NCI-H226 (cell line): ENCODE measurements around the gene ARVCF.

ENCODE experiments used
- DNase-seq: peaks from one replicate; pipeline ENCODE4 v3.0.0-alpha.2; 2015

ARVCF gene

GRCh38 chr22:20053407-20054033 is 36.9 kb upstream of the ARVCF start:
- DNase-seq, result no peak

- no peak for DNase-seq
Observed at GRCh38 chr22:20052309-20053259, 36.0 kb upstream of the ARVCF start.

- DNase-seq, result no peak
Observed at GRCh38 chr22:20051927-20052308, 35.3 kb upstream of the ARVCF start.

GRCh38 chr22:20046730-20047129 is 30.1 kb upstream of the ARVCF start:
- no peak for DNase-seq

GRCh38 chr22:20044495-20045151 is 28.0 kb upstream of the ARVCF start:
- DNase-seq, result no peak

GRCh38 chr22:20043997-20044342 is 27.3 kb upstream of the ARVCF start:
- no peak for DNase-seq

- DNase-seq, result no peak
Observed at GRCh38 chr22:20043057-20043996, 26.7 kb upstream of the ARVCF start.

- no peak for DNase-seq
Observed at GRCh38 chr22:20040327-20041200, 23.9 kb upstream of the ARVCF start.

- no peak for DNase-seq
Observed at GRCh38 chr22:20039683-20040325, 23.2 kb upstream of the ARVCF start.

GRCh38 chr22:20038574-20038973 is 22.0 kb upstream of the ARVCF start:
- DNase-seq, result no peak

GRCh38 chr22:20037419-20037818 is 20.8 kb upstream of the ARVCF start:
- no peak for DNase-seq

- no peak for DNase-seq
Observed at GRCh38 chr22:20036535-20037392, 20.1 kb upstream of the ARVCF start.

GRCh38 chr22:20036084-20036482 is 19.5 kb upstream of the ARVCF start:
- DNase-seq, result no peak

GRCh38 chr22:20035375-20036083 is 18.9 kb upstream of the ARVCF start:
- no peak for DNase-seq

- DNase-seq, result no peak
Observed at GRCh38 chr22:20034143-20034542, 17.5 kb upstream of the ARVCF start.

- no peak for DNase-seq
Observed at GRCh38 chr22:20033045-20033706, 16.6 kb upstream of the ARVCF start.

GRCh38 chr22:20032407-20032991 is 15.9 kb upstream of the ARVCF start:
- DNase-seq, result no peak

- no peak for DNase-seq
Observed at GRCh38 chr22:20031732-20032406, 15.2 kb upstream of the ARVCF start.
